ENCODE results near the gene IGSF9B. TPM values are rescaled to one million over a fixed set of nuclear protein-coding genes. Genes with fewer than 3 reads are reported as not detected.

Gene IGSF9B
- total and polyA plus RNA-seq, 4 donors, result 0.72 to 19.5 (median 4.0) TPM

- no peak overlapping the region for H3K4me3 ChIP-seq
- H3K27me3 ChIP-seq (ENCODE audit: control insufficient read depth in 3 of 3, insufficient read depth in 3 of 3, low read length in 2 of 3), result peaks cover 0 to 11% (median 10%) of the 10 kb centered on the region in 3 donors
- WGBS, 2 donors, result 86 to 93% methylated on average over 12 of the region's 12 CpGs
- no peak overlapping the region for H3K27ac ChIP-seq (ENCODE audit: low read depth in 1 of 2, low read length in 1 of 2)
- H3K4me1 ChIP-seq (ENCODE audit: control insufficient read depth in 5 of 5, insufficient read depth in 5 of 5, low read length in 5 of 5), result peaks cover 0 to 19% (median 0%) of the 10 kb centered on the region in 5 donors
- DNase-seq (no peak), ATAC-seq (ENCODE audit: insufficient read depth, low FRiP score) (no peak)
- no peak for TF ChIP-seq CTCF (IDR thresholded peaks at IDR 0.05; ENCODE audit: control extremely low read depth, extremely low read depth)
- H3K9ac ChIP-seq (ENCODE audit: insufficient read depth in 1 of 2, low read length in 2 of 2), result no peak overlapping the region
- H3K36me3 ChIP-seq (ENCODE audit: control insufficient read depth in 4 of 4, insufficient read depth in 4 of 4, low read length in 4 of 4), result no peaks in the 10 kb centered on the region
- no peaks in the 10 kb centered on the region for H3K9me3 ChIP-seq (ENCODE audit: control insufficient read depth in 4 of 4, insufficient read depth in 3 of 4, low read length in 3 of 4)
These were observed 12.6 kb downstream of the IGSF9B start for GRCh38 chr11:133943950-133944698.

- peaks cover 0 to 3% (median 2%) of the 10 kb centered on the region in 3 donors for H3K27me3 ChIP-seq (ENCODE audit: control insufficient read depth in 3 of 3, insufficient read depth in 3 of 3, low read length in 2 of 3)
- peaks cover 0 to 17% (median 0%) of the 10 kb centered on the region in 5 donors for H3K4me1 ChIP-seq (ENCODE audit: control insufficient read depth in 5 of 5, insufficient read depth in 5 of 5, low read length in 5 of 5)
- WGBS, 2 donors, result 90% methylated on average over 7 of the region's 7 CpGs
- ATAC-seq (ENCODE audit: insufficient read depth, low FRiP score), result no peak
- H3K9ac ChIP-seq (ENCODE audit: insufficient read depth in 1 of 2, low read length in 2 of 2), result no peak overlapping the region
- no peak overlapping the region for H3K27ac ChIP-seq (ENCODE audit: low read depth in 1 of 2, low read length in 1 of 2)
- DNase-seq, result no peak
- H3K36me3 ChIP-seq (ENCODE audit: control insufficient read depth in 4 of 4, insufficient read depth in 4 of 4, low read length in 4 of 4), result peaks cover 0 to 2% (median 0%) of the 10 kb centered on the region in 4 donors
- TF ChIP-seq CTCF (IDR thresholded peaks at IDR 0.05; ENCODE audit: control extremely low read depth, extremely low read depth), result no peak
- no peak overlapping the region for H3K4me3 ChIP-seq
- H3K9me3 ChIP-seq (ENCODE audit: control insufficient read depth in 4 of 4, insufficient read depth in 3 of 4, low read length in 3 of 4), result no peaks in the 10 kb centered on the region
These were observed 14.2 kb downstream of the IGSF9B start for GRCh38 chr11:133942577-133942976.

- H3K4me3 ChIP-seq, result no peak overlapping the region
- 90 to 94% methylated on average over 13 of the region's 13 CpGs for WGBS, 2 donors
- TF ChIP-seq CTCF (IDR thresholded peaks at IDR 0.05; ENCODE audit: control extremely low read depth, extremely low read depth), result no peak
- peaks cover 0 to 10% (median 0%) of the 10 kb centered on the region in 5 donors for H3K4me1 ChIP-seq (ENCODE audit: control insufficient read depth in 5 of 5, insufficient read depth in 5 of 5, low read length in 5 of 5)
- DNase-seq, result no peak
- H3K9me3 ChIP-seq (ENCODE audit: control insufficient read depth in 4 of 4, insufficient read depth in 3 of 4, low read length in 3 of 4), result no peaks in the 10 kb centered on the region
- H3K36me3 ChIP-seq (ENCODE audit: control insufficient read depth in 4 of 4, insufficient read depth in 4 of 4, low read length in 4 of 4), result peaks cover 0 to 2% (median 0%) of the 10 kb centered on the region in 4 donors
- no peak for ATAC-seq (ENCODE audit: insufficient read depth, low FRiP score)
- H3K27me3 ChIP-seq (ENCODE audit: control insufficient read depth in 3 of 3, insufficient read depth in 3 of 3, low read length in 2 of 3), result peaks cover 0 to 2% (median 0%) of the 10 kb centered on the region in 3 donors
- no peak overlapping the region for H3K9ac ChIP-seq (ENCODE audit: insufficient read depth in 1 of 2, low read length in 2 of 2)
- no peak overlapping the region for H3K27ac ChIP-seq (ENCODE audit: low read depth in 1 of 2, low read length in 1 of 2)
These were observed 15.2 kb downstream of the IGSF9B start for GRCh38 chr11:133941546-133941945.
